Measurements from ENCODE around the gene ZDHHC8.
A peak's percentile ranks its signal among the peaks of the same experiment; 100 is the strongest.

Gene ZDHHC8, protein sequence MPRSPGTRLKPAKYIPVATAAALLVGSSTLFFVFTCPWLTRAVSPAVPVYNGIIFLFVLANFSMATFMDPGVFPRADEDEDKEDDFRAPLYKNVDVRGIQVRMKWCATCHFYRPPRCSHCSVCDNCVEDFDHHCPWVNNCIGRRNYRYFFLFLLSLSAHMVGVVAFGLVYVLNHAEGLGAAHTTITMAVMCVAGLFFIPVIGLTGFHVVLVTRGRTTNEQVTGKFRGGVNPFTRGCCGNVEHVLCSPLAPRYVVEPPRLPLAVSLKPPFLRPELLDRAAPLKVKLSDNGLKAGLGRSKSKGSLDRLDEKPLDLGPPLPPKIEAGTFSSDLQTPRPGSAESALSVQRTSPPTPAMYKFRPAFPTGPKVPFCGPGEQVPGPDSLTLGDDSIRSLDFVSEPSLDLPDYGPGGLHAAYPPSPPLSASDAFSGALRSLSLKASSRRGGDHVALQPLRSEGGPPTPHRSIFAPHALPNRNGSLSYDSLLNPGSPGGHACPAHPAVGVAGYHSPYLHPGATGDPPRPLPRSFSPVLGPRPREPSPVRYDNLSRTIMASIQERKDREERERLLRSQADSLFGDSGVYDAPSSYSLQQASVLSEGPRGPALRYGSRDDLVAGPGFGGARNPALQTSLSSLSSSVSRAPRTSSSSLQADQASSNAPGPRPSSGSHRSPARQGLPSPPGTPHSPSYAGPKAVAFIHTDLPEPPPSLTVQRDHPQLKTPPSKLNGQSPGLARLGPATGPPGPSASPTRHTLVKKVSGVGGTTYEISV

DNA sequence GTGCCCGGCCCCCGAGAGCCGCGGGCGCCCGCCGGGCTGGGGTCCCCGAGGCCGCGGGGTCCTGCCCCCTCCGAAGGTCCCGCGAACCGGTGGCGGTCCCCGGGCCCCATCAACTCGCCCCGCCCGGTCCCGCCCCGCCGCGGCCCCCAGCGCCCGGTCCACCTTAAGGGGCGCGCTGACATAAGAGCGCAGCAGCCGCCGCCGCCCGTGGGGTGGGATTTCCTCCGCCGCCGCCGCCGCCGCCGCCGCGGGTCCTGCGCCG lies at the start of gene ZDHHC8:
Gene ZDHHC8 (plus strand): TSS at position 208 of the 262 bp plus-strand sequence. CDS start 144 bp downstream, outside the sequence.
- peak in 6 of 14 donors; percentile 24 to 68 (median 56) for DNase-seq

DNA sequence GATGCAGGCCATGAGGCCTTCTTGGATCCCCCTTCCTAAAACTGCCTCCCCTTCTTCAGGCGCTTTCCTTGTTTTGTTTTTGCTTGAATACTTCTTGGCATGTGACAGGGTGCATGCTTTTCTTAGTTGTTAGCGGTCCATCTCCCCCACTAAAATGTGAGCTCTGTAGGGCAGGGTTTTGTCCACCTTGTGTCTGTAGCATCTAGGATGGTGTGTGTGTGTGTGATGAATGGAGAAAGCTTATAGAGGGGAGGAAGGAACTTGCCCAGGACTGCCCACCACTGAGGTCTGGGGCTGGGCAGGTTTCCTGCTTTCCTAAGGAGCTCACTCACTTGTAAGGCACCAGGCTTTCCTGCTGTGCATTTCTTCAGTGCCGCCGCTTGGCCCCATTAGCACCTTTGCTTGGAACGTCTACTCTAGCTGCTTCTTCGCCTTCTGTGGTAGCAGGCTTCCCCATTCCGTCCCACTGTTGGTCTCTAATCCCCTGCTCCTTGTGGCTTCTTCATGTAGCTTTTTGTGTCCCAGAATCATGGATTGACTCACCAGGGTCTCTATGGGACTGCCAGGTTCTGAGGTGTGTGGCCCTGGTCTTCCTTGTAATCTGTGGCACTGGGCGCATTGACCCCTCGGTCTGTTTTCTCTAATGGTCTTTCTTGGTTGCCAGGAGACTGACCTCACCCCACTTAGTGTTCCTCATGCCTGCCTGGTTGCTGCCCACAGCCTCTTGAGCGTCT lies 48.3 kb upstream of the ZDHHC8 start:
- DNase-seq: no peak

DNA sequence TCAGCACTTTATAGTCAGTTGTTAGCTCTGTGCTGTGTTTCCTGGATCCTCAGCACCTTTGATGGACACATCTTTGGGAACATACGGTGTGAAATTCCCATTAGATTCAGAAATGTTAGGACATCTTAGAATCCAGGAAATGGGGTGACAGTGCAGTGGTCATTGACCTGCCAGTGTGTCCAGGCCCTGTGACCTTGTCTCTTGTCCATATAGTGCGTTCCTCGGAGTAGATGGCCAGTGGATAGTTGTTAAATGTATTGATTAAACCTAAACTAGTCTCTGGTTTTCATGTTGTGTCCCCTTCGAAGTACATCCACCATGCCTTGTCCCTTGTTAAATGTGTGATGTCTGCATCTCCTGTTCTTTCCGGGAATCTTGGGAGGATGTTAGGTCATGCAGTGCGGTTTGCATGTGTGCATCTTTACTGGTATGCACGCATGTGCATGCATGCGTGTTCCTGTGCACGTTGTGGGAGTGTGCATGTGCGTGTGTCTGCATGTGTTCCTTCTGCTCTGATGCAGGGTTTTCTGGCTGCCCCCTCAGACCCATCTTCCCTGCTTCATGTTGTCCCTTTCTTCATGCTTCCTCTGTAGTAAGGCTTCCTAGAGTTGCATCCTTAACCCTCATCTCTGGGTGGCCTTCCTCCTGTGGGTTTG lies 47.6 kb upstream of the ZDHHC8 start:
- no peak for DNase-seq

DNA sequence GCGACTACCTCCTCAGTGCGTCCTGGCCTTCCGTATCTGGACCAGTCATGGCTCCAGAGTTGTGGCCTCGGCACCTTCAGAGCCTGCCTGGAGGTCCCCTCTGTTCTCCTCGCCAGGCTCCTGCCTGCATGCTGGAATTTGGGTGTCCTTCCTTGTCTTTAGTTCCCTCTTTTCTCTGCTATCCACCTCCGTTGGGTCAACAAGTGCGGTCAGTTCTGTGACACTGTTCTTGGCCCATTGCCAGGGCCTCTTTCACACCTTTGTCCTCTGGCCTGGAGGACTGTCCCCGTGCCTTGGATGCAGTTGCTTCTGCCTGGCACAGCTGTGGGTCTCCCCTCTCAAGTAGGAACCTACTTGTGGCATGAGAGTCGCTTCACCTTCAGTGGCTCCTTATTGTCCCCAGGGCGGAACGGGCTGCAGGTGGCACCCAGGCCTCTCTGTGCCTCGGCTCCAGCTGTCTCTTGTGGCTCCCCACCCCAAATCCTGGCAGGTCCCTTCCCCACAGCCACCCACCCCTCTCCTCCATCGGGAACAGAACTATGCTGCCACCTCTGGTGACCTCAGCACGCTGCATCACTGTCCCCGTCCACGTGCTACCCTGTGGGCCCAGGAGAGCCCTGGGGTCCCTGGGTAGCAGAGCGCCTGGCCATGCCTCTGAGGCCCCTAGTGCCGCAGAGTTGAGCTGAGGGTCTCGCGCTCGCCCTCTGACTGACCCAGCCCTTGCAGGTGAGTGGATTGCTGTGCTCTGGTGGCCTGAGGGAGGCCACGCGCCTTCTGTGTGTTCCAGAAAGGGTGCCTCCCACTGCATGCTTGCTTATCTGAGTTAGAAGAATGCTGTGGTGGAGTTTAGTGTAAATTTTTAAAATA lies 46.8 kb upstream of the ZDHHC8 start:
- DNase-seq: no peak

DNA sequence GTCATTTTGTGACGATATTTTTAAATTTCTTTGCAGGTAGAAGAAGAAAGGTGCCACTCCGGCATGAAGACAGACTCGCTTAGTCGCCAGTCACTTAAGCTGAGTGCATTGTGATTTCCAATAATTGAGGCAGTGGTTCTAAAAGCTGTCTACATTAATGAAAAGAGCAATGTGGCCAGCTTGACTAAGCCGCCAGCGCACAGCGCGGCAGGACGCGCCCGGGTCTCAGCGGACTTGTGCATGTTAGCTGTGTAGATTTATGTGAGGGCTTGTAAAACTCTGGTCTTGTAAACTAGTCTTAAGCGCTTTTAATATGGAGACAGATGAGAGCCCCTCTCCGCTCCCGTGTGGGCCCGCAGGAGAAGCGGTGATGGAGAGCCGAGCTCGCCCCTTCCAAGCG lies 46.0 kb upstream of the ZDHHC8 start:
- no peak for DNase-seq

DNA sequence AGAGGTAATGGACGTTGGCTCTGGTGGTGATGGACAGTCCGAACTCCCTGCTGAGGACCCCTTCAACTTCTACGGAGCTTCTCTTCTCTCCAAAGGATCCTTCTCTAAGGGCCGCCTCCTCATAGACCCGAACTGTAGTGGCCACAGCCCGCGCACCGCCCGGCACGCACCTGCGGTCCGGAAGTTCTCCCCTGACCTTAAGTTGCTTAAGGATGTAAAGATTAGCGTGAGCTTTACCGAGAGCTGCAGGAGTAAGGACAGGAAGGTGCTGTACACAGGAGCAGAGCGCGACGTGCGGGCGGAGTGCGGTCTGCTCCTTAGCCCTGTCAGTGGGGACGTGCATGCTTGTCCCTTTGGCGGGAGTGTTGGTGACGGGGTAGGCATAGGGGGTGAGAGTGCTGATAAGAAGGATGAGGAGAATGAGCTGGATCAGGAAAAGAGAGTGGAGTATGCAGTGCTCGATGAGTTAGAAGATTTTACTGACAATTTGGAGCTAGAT lies 45.5 kb upstream of the ZDHHC8 start:
- no peak for DNase-seq

DNA sequence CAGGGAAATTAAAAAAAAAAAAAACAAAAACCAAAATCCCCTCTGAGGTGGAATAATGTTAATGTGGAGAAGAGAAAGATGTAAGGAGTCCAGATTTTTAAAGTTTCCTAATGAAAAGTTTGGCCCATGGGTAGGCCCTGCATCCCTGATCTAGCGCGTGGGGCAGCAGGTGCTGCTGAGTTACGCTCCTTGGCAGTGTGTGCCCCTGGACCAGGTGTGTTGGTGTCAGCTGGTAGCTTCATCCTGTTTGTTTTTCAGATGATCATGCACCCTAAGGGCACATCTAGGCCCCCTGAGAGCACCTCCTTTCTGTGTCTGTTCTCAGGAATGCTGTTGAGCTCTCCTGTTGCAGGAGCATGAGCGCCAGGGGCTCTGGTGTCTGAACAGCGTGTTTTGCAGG lies 44.8 kb upstream of the ZDHHC8 start:
- DNase-seq: no peak

DNA sequence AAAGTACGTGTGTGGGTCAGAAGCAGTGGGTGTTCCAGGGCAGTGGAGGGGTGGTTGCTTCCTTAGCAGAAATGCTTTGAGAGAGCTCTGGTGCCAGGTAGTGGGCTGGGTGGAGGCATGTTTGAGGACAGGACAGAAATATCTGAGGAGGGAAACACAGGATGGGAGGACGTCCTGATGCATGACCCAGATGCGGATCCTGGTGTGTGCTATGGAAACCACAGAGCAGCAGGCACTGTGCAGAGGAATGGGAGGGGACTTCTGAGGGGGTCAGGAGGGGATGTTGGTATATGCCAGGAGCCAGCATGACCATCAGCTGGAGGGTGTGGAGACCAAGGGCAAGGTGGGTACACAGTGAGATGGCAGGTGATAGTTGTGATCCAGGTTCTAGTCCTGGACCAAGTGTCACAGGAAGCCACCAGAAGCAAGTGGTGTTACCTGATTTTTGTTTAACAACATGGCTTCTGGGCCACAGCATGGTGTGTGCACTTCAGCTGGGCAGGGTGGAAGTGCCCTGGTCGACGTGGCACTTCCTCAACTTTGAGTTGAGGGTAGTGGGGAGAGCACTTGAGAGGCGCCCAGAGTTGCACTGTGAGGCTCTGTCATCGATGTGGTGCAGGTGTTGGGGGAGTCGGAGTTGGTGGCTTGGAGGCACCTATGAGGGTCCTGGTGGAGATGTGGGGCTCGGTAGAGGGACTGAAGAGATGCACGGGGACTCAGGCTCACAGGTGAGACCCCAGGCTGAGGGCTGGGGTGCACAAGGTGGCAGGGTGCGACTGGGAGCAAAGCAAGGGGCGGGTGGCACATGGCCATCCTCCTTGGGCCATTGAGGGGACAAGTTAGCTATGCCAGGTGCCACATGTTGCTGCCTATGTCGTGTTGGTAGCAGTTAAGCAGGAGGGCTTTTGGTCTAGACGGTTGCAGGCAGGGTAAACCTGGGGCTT lies 44.0 kb upstream of the ZDHHC8 start:
- DNase-seq: no peak

DNA sequence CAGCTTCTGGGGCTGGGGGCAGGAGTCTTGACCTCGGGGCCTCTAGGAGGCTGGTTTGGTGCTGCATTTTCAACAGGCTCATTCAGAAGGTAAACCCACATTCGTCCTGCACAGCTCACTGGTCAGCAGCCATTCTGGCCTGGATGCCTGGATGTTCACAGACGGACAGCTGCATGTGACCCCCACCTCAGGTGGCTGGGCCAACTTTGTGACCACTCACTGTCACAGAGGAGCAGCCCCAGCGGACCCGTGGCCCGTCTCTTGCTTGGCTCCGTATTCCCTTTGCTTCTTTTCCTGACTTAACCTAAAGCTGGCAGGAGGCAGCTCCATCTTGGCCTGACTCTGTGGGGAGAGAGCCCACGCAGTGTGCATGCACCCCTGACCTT lies 43.3 kb upstream of the ZDHHC8 start:
- no peak for DNase-seq

DNA sequence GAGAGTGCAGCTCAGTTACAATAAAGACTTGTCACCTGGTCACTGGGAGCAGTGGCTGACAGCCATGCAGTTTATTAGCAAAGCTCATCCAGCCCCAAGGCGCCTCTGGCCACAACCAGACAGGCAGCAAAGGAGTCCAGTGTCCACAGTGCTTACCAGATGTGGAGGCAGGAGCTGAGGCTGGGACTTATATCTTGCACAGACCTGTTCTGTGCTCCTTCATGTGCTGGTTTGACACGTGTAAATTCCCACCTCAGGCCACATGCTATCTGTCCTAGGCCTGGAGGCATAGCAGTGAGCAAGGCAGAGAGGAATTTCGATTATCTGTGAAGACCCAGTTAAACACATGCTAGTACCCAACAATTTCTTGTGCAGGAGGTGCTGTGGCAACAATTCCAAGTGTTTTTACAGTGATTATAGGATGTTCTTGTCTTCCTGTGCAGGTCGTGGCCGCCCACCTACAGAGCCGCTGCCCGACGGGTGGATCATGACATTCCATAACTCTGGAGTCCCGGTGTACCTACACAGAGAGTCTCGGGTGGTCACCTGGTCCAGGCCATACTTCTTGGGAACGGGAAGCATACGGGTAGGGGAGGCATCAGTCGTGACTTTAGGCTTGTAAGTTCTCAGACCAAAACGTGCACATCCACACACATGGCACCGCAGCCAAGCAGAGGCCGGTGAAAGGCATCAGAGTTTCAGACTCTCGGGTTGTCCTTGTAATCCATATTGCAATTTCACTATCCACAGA lies 42.2 kb upstream of the ZDHHC8 start:
- no peak for DNase-seq

DNA sequence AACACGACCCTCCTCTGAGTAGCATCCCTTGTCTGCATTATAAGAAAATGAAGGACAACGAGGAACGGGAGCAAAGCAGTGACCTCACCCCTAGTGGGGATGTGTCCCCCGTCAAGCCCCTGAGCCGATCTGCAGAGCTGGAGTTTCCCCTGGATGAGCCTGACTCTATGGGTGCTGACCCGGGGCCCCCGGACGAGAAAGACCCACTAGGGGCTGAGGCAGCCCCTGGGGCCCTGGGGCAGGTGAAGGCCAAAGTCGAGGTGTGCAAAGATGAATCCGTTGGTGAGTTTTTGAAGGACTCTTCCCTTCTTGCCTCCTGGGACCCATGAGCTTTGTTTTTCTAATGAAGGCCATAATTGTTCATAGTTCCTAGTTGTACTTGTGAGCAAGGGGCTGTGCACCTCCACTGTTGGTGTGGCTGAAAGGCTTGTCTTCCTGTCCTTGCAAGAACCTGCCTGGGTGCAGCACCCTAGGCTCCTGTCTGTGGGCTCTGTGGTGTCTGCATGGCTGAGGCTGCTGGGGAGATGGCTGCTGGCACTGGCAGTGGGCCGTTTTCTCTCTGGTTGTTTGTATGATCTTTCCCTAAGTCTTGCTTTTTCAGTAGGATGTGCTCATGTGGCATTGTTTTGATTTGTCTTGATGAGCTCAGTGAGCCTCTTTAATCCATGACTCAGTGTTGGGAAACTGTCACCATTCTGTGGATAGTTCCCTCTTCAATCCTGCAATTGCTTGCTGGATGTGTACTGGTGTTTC lies 41.5 kb upstream of the ZDHHC8 start:
- DNase-seq: no peak

DNA sequence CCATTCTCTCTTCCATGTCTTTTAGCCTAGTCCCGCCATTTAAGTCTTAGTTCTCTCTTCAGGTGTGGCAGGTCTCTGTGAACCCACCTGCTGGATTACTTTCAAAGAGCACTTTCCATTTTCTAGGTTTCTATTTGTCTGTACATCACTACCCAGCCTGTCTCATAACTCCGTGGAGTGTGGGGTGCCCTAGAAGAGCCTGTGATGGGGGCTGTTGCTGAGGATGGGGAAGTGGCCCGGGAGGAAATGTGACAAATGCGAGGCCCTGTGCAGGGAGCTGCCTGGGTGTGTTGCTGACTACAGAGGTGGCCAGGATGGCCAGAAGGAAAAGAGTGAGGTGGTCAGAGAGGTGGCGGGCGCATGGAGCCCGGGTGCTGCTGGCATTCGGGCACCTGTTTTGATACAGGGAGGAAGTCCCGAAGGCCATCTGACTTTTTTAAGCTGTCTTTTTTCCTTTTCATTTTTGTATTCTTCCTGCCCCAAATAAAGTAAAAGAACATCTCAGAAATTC lies 40.8 kb upstream of the ZDHHC8 start:
- DNase-seq: no peak

DNA sequence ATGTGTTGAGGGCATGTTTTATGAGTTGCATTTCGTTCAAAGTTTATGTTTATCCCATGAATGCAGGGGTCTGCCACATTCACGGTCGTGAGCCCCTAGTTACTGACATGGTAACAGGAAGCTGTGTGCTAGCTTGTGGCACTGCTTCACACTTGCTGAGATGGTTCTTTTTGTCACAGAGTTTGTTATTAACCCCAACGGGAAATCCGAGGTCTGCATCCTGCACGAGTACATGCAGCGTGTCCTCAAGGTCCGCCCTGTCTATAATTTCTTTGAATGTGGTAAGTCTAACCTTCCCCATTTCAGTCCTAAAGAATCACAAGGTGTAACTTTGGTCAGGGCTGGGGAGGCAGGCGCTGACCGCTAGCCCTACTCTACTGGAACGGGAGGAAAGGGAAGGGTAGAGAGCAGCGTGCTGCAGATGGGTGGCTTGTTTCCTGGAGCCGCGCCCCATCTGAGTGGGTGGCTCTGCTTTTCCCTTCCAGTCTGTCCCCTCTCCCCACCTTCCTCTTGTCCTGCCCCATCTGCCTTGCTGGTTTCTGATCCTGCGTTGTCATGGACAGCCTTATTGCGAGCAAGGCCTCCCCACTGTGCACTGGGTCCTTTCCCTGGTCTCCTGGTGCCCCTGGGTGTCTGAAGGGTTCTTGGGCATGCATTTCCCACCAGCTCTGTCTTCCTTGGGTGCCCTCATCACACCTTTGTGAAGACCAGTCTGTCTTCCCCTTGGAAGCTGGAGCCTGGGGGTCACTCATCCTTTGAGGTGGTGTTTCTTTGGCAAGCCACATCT lies 39.7 kb upstream of the ZDHHC8 start:
- DNase-seq: no peak

DNA sequence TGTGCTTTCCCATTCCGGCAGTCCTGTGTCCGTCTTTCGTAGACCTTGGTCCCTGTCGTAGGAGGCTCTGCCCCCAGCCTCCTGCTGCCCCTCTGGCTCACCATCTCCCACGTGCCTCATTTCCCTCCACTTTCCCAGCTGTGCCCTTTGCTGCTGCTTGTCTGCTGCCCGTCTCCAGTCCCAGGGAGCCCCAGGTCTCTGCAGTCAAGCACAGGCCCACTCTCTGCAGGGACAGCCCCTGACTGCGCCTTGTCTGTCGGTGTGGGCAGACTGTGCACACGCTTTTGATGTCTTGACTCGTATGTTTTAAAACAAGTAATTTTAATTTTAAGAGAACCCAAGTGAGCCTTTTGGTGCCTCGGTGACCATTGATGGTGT lies 39.1 kb upstream of the ZDHHC8 start:
- no peak for DNase-seq

DNA sequence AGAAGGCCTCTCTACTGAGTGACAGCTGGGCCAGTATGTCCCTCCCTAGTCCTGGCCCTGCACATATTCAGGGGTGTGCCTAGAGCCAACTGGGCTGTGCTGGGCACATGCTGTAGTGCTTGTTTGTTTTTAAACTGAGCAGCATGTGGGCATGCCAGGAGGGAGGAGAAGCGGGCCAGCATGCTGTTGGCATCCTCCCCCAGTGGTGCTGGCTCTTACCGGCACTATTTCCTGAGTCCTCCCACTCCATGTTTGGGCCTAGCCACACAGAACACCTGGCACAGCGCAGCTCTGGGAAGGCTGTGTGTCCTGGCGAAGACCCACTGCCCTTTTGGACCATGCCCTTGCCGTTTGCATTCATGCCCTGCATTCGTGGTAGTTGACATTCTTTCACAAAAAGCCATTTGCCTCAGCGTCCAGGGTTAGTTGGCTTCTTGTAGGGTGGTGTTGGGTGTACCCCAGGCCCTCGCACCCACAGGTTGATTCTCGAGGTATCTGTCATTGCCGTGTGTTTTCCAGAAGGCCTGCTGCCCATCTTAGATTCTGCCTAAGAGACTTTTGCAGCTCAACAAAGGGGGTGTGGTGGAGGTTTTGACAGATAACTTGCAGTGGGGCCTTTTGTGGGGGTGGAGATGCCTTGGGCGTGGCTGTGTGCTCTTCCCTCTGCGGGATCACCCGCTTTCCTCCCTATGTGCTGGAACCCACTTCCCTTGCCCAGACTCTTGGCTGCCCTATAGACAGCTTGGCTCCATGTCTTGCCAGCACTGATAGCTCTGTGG lies 38.0 kb upstream of the ZDHHC8 start:
- peak in 7 of 14 donors; percentile 34 to 96 (median 57) for DNase-seq

DNA sequence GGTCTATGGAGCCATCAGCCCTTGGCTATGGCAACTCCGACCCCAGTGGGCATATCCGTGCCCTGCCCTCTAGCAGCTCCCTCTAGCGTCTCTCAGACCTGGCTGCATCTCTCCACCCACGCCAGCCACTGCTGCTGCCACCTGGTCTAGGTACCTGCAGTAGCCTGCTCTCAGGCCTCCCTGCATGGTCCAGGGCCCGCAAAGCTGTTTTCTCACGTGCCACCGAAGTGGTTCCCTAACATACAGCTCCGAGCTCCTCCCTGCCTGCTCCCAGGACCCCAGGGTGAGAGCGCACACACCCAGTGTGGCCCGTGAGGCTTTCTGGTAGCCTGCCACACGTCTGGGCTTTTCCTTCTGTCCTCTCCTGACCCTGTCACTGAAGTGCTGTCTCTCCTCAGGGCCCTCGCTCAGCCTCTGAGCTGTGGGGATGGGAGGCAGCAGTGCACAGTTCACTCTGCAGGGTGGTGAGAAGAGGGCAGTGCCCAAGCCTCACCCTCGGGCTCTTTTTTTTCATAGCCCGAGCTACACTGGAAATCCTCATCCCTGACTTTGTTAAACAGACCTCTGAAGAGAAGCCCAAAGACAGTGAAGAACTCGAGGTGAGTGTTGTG lies 37.3 kb upstream of the ZDHHC8 start:
- no peak for DNase-seq

DNA sequence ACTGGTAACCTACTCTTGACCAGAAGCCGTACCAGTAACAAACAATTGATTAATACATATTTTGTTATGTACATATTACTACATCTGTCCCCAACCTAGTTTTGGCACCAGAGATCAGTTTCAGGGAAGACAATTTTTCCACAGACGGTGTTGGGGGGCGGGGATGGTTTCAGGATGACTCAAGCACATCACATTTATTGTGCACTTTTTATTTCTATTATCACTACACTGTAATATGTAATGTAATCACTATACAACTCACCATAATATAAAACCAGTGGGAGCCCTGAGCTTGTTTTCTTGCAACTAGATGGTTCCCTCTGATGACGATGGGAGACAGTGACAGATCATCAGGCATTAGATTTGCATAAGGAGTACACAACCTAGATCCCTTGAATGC lies 36.1 kb upstream of the ZDHHC8 start:
- DNase-seq: no peak

Data from C1 segment of cervical spinal cord (tissue), 14 donors.